ENCODE results near the gene FBLN1.
A peak's percentile ranks its signal among the peaks of the same experiment; 100 is the strongest.

FBLN1 gene

GRCh38 chr22:45644714-45645113 lies 142.0 kb downstream of the FBLN1 start:
- TF ChIP-seq CTCF (IDR thresholded peaks at IDR 0.05; ENCODE audit: unreplicated experiment in 3 of 3) = no peak
- H3K4me1 Mint-ChIP-seq = peaks cover 15% of the 10 kb centered on the region
- no peak overlapping the region for H3K4me3 Mint-ChIP-seq
- H3K9me3 Mint-ChIP-seq = no peaks in the 10 kb centered on the region
- H3K36me3 Mint-ChIP-seq (ENCODE audit: low read depth) = no peaks in the 10 kb centered on the region
- H3K27me3 Mint-ChIP-seq (ENCODE audit: low read depth) = peaks cover 72% of the 10 kb centered on the region
- H3K27ac Mint-ChIP-seq = no peak overlapping the region

GRCh38 chr22:45645150-45645525 lies 142.5 kb downstream of the FBLN1 start:
- Mint-ChIP-seq H3K4me3 (no peak overlapping the region), H3K4me1 (peaks cover 15% of the 10 kb centered on the region), H3K27ac (no peak overlapping the region), H3K9me3 (no peaks in the 10 kb centered on the region), H3K27me3 (ENCODE audit: low read depth) (peaks cover 70% of the 10 kb centered on the region), H3K36me3 (ENCODE audit: low read depth) (no peaks in the 10 kb centered on the region)
- no peak for TF ChIP-seq CTCF (IDR thresholded peaks at IDR 0.05; ENCODE audit: unreplicated experiment in 3 of 3)

GRCh38 chr22:45645526-45646414 lies 143.1 kb downstream of the FBLN1 start:
- peaks cover 15% of the 10 kb centered on the region for H3K4me1 Mint-ChIP-seq
- no peak overlapping the region for H3K27ac Mint-ChIP-seq
- H3K27me3 Mint-ChIP-seq (ENCODE audit: low read depth) = peaks cover 67% of the 10 kb centered on the region

GRCh38 chr22:45647532-45648225 lies 145.0 kb downstream of the FBLN1 start:
- Mint-ChIP-seq H3K4me3 (no peak overlapping the region), H3K9me3 (peaks cover 2% of the 10 kb centered on the region), H3K36me3 (ENCODE audit: low read depth) (no peaks in the 10 kb centered on the region), H3K27ac (no peak overlapping the region), H3K4me1 (peaks cover 11% of the 10 kb centered on the region), H3K27me3 (ENCODE audit: low read depth) (peaks cover 64% of the 10 kb centered on the region)
- no peak for TF ChIP-seq CTCF (IDR thresholded peaks at IDR 0.05; ENCODE audit: unreplicated experiment in 3 of 3)

More at GRCh38 chr22:45645526-45646414, 143.1 kb downstream of the FBLN1 start:
- Mint-ChIP-seq H3K9me3 (no peaks in the 10 kb centered on the region), H3K36me3 (ENCODE audit: low read depth) (no peaks in the 10 kb centered on the region), H3K4me3 (peak overlapping the region in 2 of 3 experiments; percentile 16 to 35)
- TF ChIP-seq CTCF (IDR thresholded peaks at IDR 0.05; ENCODE audit: unreplicated experiment in 3 of 3) = peak; percentile 96

- H3K36me3 Mint-ChIP-seq (ENCODE audit: low read depth) = no peaks in the 10 kb centered on the region
These were observed 145.8 kb downstream of the FBLN1 start for GRCh38 chr22:45648301-45649117.

More at GRCh38 chr22:45648301-45649117, 145.8 kb downstream of the FBLN1 start:
- Mint-ChIP-seq H3K4me1 (peaks cover 13% of the 10 kb centered on the region), H3K9me3 (peaks cover 2% of the 10 kb centered on the region), H3K4me3 (no peak overlapping the region), H3K27ac (peak overlapping the region in 1 of 3 experiments; percentile 34), H3K27me3 (ENCODE audit: low read depth) (peaks cover 59% of the 10 kb centered on the region)
- TF ChIP-seq CTCF (IDR thresholded peaks at IDR 0.05; ENCODE audit: unreplicated experiment in 3 of 3) = no peak

All from nephron (organoid).